Thoracic aorta (tissue), 2 donors: ENCODE results near the gene HJURP. TPM values are rescaled to one million over a fixed set of nuclear protein-coding genes. Genes with fewer than 3 reads are reported as not detected.

Experiments used
- ATAC-seq: fragments of 150-250 bp; one replicate; pipeline ENCODE4 v1.8.0; 2017; ENCODE audit warnings: low read depth; ENCODE audit not compliant: insufficient number of reproducible peaks, low FRiP score
- DNase-seq: peaks from one replicate; pipeline ENCODE4 v3.0.0-alpha.2; 2020; ENCODE audit warnings: low spot score
- H3K27ac ChIP-seq, 2 donors: fragments of 200-600 bp; sonication (generic); 1 replicate in 1 of 2; 2 replicates in 1 of 2; pipeline ENCODE4 v1.5.1; 2016; ENCODE audit warnings: mild to moderate bottlenecking in 2 of 2, moderate library complexity in 2 of 2
- H3K27me3 ChIP-seq: fragments of 200-600 bp; sonication (generic); replicated peaks from 2 replicates; pipeline ENCODE4 v1.6.0; 2016; ENCODE audit warnings: mild to moderate bottlenecking; ENCODE audit not compliant: insufficient read depth
- H3K36me3 ChIP-seq: fragments of 200-600 bp; sonication (generic); one replicate; pipeline ENCODE4 v1.5.1; 2016
- H3K4me1 ChIP-seq, 2 donors: fragments of 200-600 bp; sonication (generic); 1 replicate in 1 of 2; 2 replicates in 1 of 2; pipeline versions ENCODE4 v1.5.1 to v1.6.0; 2016; ENCODE audit warnings: low read depth in 2 of 2, mild to moderate bottlenecking in 1 of 2; ENCODE audit not compliant: control insufficient read depth in 1 of 2
- H3K4me3 ChIP-seq: fragments of 200-600 bp; sonication (generic); 2 replicates; pipeline ENCODE4 v1.5.1; 2016; ENCODE audit warnings: mild to moderate bottlenecking
- H3K9me3 ChIP-seq: fragments of 200-600 bp; sonication (generic); 2 replicates; pipeline ENCODE4 v1.5.1; 2016
- total RNA-seq, 2 donors: library from RNA; depleted of rRNA; stranded (reverse); fragments of >200 nt; gene quantifications; one replicate each; pipeline versions ENCODE4 v1.1.0 to v1.2.3, GENCODE V29; 2016
- TF ChIP-seq, protein P1 (sequence below): fragments of 200-600 bp; sonication (generic); IDR thresholded peaks from one replicate; pipeline ENCODE4 v1.5.1; 2019; ENCODE audit warnings: antibody characterized with exemption

HJURP gene
- total RNA-seq, 2 donors from 2014 or later, result 0.95 to 1.6 TPM

DNA sequence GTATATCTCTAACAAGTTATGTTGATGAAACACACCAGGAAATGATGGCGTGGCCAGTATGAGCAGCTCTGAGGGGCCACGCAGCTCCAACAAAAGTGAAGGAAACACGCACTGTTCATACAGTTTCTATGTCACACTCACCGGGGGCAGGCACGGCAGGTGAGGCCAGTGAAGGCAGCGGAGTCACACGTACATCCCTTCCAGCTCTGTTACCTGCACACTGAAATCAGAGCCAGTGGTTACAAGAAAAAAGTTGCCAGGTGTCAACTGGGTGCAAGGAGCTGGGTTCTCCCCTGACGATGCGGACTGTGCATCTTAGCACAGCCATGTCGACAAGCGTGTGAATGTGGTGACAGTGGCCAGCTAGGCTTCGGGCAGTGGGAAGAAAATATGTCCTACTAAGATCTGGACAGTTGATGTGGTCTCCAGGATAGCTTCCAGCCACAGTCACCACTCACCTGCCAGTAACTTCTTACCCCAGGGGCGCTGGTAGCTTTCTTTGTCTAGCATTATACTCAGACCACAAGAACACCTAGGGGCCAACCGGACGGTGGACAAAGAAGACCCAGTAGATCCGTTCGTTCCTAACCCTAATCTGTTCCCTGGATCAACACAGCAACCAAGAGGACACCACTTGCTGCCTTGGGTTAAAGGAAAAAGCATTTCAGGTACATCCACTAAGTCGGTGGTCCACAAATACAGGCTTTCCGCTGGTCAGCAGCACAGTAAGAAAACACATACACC is 10.1 kb downstream of the HJURP start:
- TF ChIP-seq, protein P1, sequence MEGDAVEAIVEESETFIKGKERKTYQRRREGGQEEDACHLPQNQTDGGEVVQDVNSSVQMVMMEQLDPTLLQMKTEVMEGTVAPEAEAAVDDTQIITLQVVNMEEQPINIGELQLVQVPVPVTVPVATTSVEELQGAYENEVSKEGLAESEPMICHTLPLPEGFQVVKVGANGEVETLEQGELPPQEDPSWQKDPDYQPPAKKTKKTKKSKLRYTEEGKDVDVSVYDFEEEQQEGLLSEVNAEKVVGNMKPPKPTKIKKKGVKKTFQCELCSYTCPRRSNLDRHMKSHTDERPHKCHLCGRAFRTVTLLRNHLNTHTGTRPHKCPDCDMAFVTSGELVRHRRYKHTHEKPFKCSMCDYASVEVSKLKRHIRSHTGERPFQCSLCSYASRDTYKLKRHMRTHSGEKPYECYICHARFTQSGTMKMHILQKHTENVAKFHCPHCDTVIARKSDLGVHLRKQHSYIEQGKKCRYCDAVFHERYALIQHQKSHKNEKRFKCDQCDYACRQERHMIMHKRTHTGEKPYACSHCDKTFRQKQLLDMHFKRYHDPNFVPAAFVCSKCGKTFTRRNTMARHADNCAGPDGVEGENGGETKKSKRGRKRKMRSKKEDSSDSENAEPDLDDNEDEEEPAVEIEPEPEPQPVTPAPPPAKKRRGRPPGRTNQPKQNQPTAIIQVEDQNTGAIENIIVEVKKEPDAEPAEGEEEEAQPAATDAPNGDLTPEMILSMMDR, result no peak
- Histone ChIP-seq H3K4me1 (no peaks in the 10 kb centered on the region), H3K27me3 (no peaks in the 10 kb centered on the region), H3K9me3 (no peaks in the 10 kb centered on the region), H3K4me3 (no peak overlapping the region), H3K36me3 (no peaks in the 10 kb centered on the region), H3K27ac (no peak overlapping the region)
- no peak for ATAC-seq
- DNase-seq, result no peak

DNA sequence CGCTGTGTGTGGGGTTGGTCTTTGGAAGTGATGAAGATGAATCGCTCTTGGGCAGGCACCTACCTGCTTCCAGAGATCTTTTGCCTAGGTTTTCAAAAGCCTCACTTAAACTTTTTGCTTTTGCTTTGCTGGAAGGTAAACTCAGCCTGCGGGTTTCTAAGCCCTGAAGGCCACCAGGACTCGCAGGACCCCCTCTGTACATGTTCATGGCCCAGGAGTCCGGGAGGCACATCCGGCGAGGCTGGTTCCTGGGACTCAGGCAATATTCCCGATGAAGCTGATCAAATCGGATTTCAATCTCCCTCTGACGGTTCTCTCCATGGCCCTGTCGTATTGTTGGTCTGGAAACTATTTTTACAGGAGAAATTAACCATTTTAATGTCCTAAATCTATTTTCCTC is 13.2 kb downstream of the HJURP start:
- H3K27ac ChIP-seq, result no peak overlapping the region
- DNase-seq, result no peak
- ATAC-seq, result no peak
- H3K27me3 ChIP-seq, result no peaks in the 10 kb centered on the region
- no peaks in the 10 kb centered on the region for H3K4me1 ChIP-seq
- no peak overlapping the region for H3K4me3 ChIP-seq
- TF ChIP-seq, protein P1, result no peak
- no peaks in the 10 kb centered on the region for H3K9me3 ChIP-seq
- H3K36me3 ChIP-seq, result no peaks in the 10 kb centered on the region

DNA sequence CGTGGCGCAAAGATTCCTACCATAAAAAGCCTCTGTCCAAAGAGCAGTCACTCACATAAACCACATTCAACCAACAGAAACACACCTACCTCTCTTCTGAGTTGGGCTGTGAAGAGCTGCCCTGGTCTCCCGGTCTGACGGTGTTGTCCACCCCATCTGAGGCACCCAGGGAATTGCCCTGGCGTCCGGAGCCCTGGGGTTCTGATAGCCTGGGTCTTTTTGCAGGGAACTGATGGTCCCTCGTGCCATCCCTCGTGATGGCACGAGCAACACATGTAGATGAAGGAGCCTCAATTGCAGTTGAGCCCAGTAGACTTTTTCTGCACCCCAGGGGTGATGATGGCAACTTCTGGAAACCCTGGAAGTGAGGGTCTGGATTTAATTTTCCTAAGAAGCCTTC is 13.8 kb downstream of the HJURP start:
- ATAC-seq (no peak), DNase-seq (no peak)
- H3K27me3 ChIP-seq, result no peaks in the 10 kb centered on the region
- no peaks in the 10 kb centered on the region for H3K4me1 ChIP-seq
- H3K4me3 ChIP-seq, result no peak overlapping the region
- H3K36me3 ChIP-seq, result no peaks in the 10 kb centered on the region
- TF ChIP-seq, protein P1, result no peak
- H3K9me3 ChIP-seq, result no peaks in the 10 kb centered on the region
- no peak overlapping the region for H3K27ac ChIP-seq

DNA sequence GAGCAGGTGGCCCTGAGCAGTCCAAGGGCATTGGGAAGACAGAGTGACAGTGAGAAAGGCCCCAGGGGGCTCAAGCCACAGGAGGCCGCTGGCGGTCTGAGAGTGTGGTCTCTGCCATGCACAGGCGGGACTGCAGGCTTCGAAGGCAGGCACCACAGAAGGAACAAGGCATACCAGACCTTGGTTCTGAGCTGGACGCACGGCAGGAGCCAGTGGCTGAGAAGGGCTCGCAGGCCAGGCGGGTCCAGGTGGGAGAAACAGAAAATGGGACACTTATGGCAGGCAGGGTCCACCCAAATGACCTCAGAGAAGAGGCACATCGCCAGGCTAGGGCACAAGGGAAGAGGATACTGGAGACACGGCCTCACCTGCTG is 14.9 kb downstream of the HJURP start:
- TF ChIP-seq, protein P1, result no peak
- no peak overlapping the region for H3K4me3 ChIP-seq
- H3K9me3 ChIP-seq, result no peaks in the 10 kb centered on the region
- H3K27me3 ChIP-seq, result no peaks in the 10 kb centered on the region
- H3K4me1 ChIP-seq, result no peaks in the 10 kb centered on the region
- no peak for ATAC-seq
- no peak overlapping the region for H3K27ac ChIP-seq
- H3K36me3 ChIP-seq, result no peaks in the 10 kb centered on the region
- DNase-seq, result no peak

DNA sequence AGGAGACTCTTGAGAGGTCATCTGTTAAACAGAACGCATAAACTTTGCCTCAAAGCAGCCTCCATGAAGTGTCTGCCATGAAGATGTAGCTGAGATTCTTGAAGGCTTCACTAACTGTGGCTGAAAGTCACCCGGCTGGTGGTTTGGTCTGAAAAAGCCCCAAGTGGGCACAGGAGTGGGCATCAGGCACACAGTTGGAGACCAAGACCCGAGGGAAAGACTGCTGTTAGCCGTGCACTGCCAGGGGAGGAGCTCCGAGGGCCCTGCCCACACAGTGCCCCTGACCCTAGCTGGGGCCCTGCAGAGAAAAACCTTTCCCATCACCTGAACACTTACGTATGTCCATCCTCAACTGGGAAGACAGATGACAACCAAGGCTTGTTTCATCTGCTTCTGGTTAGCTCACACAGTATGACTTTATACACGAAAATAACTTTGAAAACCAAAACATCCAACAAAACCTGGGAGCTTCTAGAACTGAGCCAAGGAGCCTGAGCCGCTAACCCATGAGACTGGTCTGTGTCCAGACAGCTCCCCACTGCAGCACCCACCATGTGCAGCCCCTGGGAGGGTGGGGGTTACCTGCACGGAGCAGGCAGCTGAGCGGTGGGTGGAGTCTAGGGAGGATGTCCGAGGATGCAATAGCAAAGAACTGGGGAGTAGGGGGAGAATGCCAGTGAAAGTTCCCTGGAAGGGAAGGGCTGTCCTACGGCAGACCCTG is 15.4 kb downstream of the HJURP start:
- H3K9me3 ChIP-seq, result no peaks in the 10 kb centered on the region
- H3K36me3 ChIP-seq, result no peaks in the 10 kb centered on the region
- no peak overlapping the region for H3K4me3 ChIP-seq
- no peak overlapping the region for H3K27ac ChIP-seq
- DNase-seq (no peak), ATAC-seq (no peak)
- H3K27me3 ChIP-seq, result no peaks in the 10 kb centered on the region
- no peaks in the 10 kb centered on the region for H3K4me1 ChIP-seq
- TF ChIP-seq, protein P1, result no peak
